ENCODE results near the gene DIPK1B. TPM values are rescaled to one million over a fixed set of nuclear protein-coding genes. Genes with fewer than 3 reads are reported as not detected.
A peak's percentile ranks its signal among the peaks of the same experiment; 100 is the strongest.

The DIPK1B gene
- total RNA-seq, 1 experiment from 2014 or later: 4.0 TPM

DNA sequence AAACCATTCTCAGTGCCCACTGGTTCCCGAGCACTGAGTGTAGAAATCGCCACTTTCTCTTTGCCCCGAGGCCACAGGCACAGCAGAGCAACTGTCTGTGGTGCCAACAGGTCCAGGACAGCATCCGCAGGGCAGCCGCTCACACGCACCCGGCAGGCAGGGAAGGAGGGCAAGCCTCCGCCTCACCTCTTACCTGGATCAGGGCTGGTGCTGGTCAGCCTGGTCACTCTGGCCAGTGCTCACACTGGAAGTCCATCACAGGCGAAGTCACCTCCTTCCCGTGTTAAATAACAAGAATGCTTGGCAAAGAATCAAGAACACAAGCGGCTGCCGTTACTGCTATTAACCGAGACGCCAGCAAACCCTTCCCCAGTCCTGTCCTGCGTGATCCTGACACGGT lies 13.7 kb downstream of the DIPK1B start:
- CTCF ChIA-PET: interaction anchor here (1.6 kb wide), 1 partner anchor 25 kb away, joined by 6 read pairs; no protein-coding TSS in a partner anchor
- Mint-ChIP-seq H3K9me3 (ENCODE audit: low read depth, unreplicated experiment) (no peaks in the 10 kb centered on the region), H3K4me3 (ENCODE audit: low read depth, unreplicated experiment) (peak overlapping the region; percentile 81), H3K4me1 (ENCODE audit: low read depth, unreplicated experiment) (peaks cover 10% of the 10 kb centered on the region), H3K27me3 (ENCODE audit: unreplicated experiment) (no peaks in the 10 kb centered on the region), H3K36me3 (ENCODE audit: insufficient read depth, unreplicated experiment) (peaks cover 64% of the 10 kb centered on the region), H3K27ac (ENCODE audit: unreplicated experiment) (peak overlapping the region; percentile 93)
- no TSS peak for BruUV-seq (replicated peaks)
- TF ChIP-seq, protein P1, sequence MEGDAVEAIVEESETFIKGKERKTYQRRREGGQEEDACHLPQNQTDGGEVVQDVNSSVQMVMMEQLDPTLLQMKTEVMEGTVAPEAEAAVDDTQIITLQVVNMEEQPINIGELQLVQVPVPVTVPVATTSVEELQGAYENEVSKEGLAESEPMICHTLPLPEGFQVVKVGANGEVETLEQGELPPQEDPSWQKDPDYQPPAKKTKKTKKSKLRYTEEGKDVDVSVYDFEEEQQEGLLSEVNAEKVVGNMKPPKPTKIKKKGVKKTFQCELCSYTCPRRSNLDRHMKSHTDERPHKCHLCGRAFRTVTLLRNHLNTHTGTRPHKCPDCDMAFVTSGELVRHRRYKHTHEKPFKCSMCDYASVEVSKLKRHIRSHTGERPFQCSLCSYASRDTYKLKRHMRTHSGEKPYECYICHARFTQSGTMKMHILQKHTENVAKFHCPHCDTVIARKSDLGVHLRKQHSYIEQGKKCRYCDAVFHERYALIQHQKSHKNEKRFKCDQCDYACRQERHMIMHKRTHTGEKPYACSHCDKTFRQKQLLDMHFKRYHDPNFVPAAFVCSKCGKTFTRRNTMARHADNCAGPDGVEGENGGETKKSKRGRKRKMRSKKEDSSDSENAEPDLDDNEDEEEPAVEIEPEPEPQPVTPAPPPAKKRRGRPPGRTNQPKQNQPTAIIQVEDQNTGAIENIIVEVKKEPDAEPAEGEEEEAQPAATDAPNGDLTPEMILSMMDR (IDR thresholded peaks at IDR 0.05; ENCODE audit: unreplicated experiment): no peak
- DNase-seq: no peak
- intact Hi-C loops (cut with micrococcal nuclease; ENCODE audit: unreplicated experiment): no loop called here

DNA sequence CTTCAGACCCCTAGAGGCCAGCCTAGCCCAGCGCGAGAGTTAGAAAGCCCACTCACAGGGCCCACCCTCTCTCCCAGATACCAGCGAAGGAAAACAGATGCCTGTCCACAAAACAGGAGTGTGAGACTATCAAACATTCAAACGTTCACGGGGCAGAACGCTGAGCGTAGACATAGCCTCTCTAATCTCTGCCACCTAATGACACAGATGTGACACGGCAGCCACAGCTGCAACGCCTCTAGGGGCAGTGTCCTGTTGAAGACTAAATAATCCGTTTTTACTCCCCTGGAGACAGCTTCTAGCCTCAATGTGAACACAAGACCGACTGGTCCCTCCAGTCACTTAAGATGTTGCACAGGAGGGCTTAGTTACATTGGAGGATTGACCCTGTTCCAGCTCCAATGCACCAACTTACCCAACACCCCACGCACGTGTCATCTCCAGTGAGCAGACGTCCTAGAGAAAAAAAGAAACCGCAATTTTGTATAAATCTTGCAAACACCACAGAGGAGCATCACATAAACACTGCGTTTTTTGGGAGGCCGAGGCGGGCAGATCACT lies 14.3 kb downstream of the DIPK1B start:
- no TSS peak for BruUV-seq (replicated peaks)
- no peaks in the 10 kb centered on the region for H3K9me3 Mint-ChIP-seq (ENCODE audit: low read depth, unreplicated experiment)
- DNase-seq: no peak
- no peaks in the 10 kb centered on the region for H3K27me3 Mint-ChIP-seq (ENCODE audit: unreplicated experiment)
- CTCF ChIA-PET: interaction anchor here (0.6 to 1.6 kb wide), 3 partner anchors 19 to 401 kb away, joined by 4 to 6 read pairs (median 4); no protein-coding TSS in a partner anchor
- intact Hi-C loops (cut with micrococcal nuclease; ENCODE audit: unreplicated experiment): no loop called here
- peak overlapping the region; percentile 93 for H3K27ac Mint-ChIP-seq (ENCODE audit: unreplicated experiment)
- peaks cover 10% of the 10 kb centered on the region for H3K4me1 Mint-ChIP-seq (ENCODE audit: low read depth, unreplicated experiment)
- TF ChIP-seq, protein P1 (IDR thresholded peaks at IDR 0.05; ENCODE audit: unreplicated experiment): peak; percentile 28
- H3K4me3 Mint-ChIP-seq (ENCODE audit: low read depth, unreplicated experiment): peak overlapping the region; percentile 81
- H3K36me3 Mint-ChIP-seq (ENCODE audit: insufficient read depth, unreplicated experiment): peaks cover 59% of the 10 kb centered on the region

DNA sequence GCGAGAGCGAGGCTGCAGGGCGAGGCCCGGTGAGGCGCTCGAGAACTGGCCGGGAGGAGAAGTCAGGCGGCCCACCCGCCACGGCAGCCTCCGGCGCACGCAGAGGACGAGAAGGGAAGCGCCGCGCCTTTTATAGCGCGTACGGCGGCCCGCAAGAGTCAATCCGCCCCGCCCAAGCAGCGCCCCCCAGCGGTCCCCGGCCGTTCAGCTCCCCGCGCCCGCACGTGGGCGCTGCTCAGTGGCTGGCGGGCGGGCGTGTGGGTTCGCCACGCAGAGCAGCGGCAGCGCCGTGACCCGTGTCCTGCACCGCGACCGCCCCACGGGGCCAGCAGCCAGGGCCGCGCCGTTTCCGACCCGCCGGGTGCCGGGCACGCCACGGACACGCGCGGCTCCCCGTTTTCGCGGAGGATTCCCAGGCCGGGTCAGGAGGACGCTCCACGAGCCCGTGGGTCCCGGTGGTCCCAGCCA lies 15.7 kb downstream of the DIPK1B start:
- intact Hi-C loops (cut with micrococcal nuclease; ENCODE audit: unreplicated experiment): no loop called here
- Mint-ChIP-seq H3K27ac (ENCODE audit: unreplicated experiment) (peak overlapping the region; percentile 70), H3K27me3 (ENCODE audit: unreplicated experiment) (no peaks in the 10 kb centered on the region), H3K36me3 (ENCODE audit: insufficient read depth, unreplicated experiment) (peaks cover 58% of the 10 kb centered on the region), H3K4me1 (ENCODE audit: low read depth, unreplicated experiment) (peaks cover 10% of the 10 kb centered on the region), H3K9me3 (ENCODE audit: low read depth, unreplicated experiment) (no peaks in the 10 kb centered on the region), H3K4me3 (ENCODE audit: low read depth, unreplicated experiment) (peak overlapping the region; percentile 81)
- CTCF ChIA-PET: interaction anchor here (1.4 kb wide), 1 partner anchor 10 kb away, joined by 3 read pairs; no protein-coding TSS in a partner anchor
- TF ChIP-seq, protein P1 (IDR thresholded peaks at IDR 0.05; ENCODE audit: unreplicated experiment): peak; percentile 72
- peak; percentile 87 for DNase-seq
- BruUV-seq (replicated peaks): no TSS peak

DNA sequence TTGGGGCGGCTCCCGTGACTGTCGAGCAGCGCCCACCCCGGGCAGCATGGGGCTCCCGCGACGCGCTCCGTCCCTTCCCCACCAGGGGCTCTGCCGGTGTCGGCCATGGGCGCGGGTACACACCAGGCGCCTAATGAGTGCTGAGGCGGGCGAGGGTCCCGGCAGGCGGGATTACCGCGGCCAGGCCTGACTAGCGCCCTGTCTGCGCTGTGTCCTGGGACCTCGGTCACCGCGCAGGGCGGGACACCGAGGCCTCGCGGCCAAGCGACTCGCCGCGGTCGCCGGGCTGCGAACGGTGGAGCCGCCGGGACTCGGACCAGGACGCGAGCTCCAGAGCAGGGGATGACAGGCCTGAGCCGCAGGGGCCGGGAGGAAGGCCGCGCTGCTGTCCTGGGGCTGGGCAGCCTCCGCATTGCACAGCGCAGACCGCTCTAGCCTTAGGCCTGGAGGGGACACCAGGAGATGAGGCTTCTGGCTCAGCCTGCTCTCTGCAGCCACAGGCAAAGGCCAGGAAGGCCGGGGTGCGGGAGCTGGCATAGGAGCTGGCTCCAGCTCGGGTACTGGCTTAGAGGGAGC lies 16.3 kb downstream of the DIPK1B start:
- no peaks in the 10 kb centered on the region for H3K9me3 Mint-ChIP-seq (ENCODE audit: low read depth, unreplicated experiment)
- intact Hi-C loops (cut with micrococcal nuclease; ENCODE audit: unreplicated experiment): no loop called here
- H3K27ac Mint-ChIP-seq (ENCODE audit: unreplicated experiment): no peak overlapping the region
- BruUV-seq (replicated peaks): no TSS peak
- TF ChIP-seq, protein P1 (IDR thresholded peaks at IDR 0.05; ENCODE audit: unreplicated experiment): no peak
- CTCF ChIA-PET: interaction anchor here (0.9 to 1.4 kb wide), 2 partner anchors 10 to 14 kb away, joined by 3 read pairs; no protein-coding TSS in a partner anchor
- peaks cover 10% of the 10 kb centered on the region for H3K4me1 Mint-ChIP-seq (ENCODE audit: low read depth, unreplicated experiment)
- H3K4me3 Mint-ChIP-seq (ENCODE audit: low read depth, unreplicated experiment): peak overlapping the region; percentile 81
- no peak for DNase-seq
- H3K36me3 Mint-ChIP-seq (ENCODE audit: insufficient read depth, unreplicated experiment): peaks cover 52% of the 10 kb centered on the region
- no peaks in the 10 kb centered on the region for H3K27me3 Mint-ChIP-seq (ENCODE audit: unreplicated experiment)
